Measurements from ENCODE around the gene NRXN3. TPM values are rescaled to one million over a fixed set of nuclear protein-coding genes. Genes with fewer than 3 reads are reported as not detected.

Gene NRXN3
- total RNA-seq, 1 donor from 2014 or later, result 19.8 TPM

- DNase-seq (ENCODE audit: extremely low spot score, unreplicated experiment), result no peak
- TF ChIP-seq CTCF (conservative IDR thresholded peaks at IDR 0.05), result no peak
- Mint-ChIP-seq H3K4me3 (no peak overlapping the region), H3K9me3 (no peaks in the 10 kb centered on the region), H3K27ac (no peak overlapping the region), H3K4me1 (ENCODE audit: unreplicated experiment) (peaks cover 20% of the 10 kb centered on the region), H3K27me3 (no peaks in the 10 kb centered on the region), H3K36me3 (peaks cover 4% of the 10 kb centered on the region)
These were observed 1635.5 kb downstream of the NRXN3 start for GRCh38 chr14:79805636-79806035.

GRCh38 chr14:79809849-79810612 is 1639.9 kb downstream of the NRXN3 start:
- H3K4me3 Mint-ChIP-seq, result no peak overlapping the region

GRCh38 chr14:79820866-79821535 is 1650.8 kb downstream of the NRXN3 start:
- H3K36me3 Mint-ChIP-seq, result no peaks in the 10 kb centered on the region
- H3K9me3 Mint-ChIP-seq, result peaks cover 5% of the 10 kb centered on the region
- no peak overlapping the region for H3K27ac Mint-ChIP-seq
- no peak overlapping the region for H3K4me3 Mint-ChIP-seq
- H3K4me1 Mint-ChIP-seq (ENCODE audit: unreplicated experiment), result peaks cover 21% of the 10 kb centered on the region
- no peaks in the 10 kb centered on the region for H3K27me3 Mint-ChIP-seq
- no peak for TF ChIP-seq CTCF (conservative IDR thresholded peaks at IDR 0.05)
- no peak for DNase-seq (ENCODE audit: extremely low spot score, unreplicated experiment)

More at GRCh38 chr14:79809849-79810612, 1639.9 kb downstream of the NRXN3 start:
- H3K4me1 Mint-ChIP-seq (ENCODE audit: unreplicated experiment), result peaks cover 12% of the 10 kb centered on the region
- H3K27ac Mint-ChIP-seq, result no peak overlapping the region
- no peaks in the 10 kb centered on the region for H3K9me3 Mint-ChIP-seq
- peaks cover 4% of the 10 kb centered on the region for H3K36me3 Mint-ChIP-seq
- TF ChIP-seq CTCF (conservative IDR thresholded peaks at IDR 0.05), result peak; percentile 64
- DNase-seq (ENCODE audit: extremely low spot score, unreplicated experiment), result no peak
- H3K27me3 Mint-ChIP-seq, result no peaks in the 10 kb centered on the region

- H3K4me1 Mint-ChIP-seq (ENCODE audit: unreplicated experiment), result peaks cover 21% of the 10 kb centered on the region
These were observed 1651.9 kb downstream of the NRXN3 start for GRCh38 chr14:79822034-79822433.

GRCh38 chr14:79825046-79825521 is 1654.9 kb downstream of the NRXN3 start:
- no peak for TF ChIP-seq CTCF (conservative IDR thresholded peaks at IDR 0.05)
- Mint-ChIP-seq H3K36me3 (no peaks in the 10 kb centered on the region), H3K27me3 (no peaks in the 10 kb centered on the region), H3K9me3 (peaks cover under 1% of the 10 kb centered on the region), H3K4me3 (no peak overlapping the region), H3K27ac (no peak overlapping the region), H3K4me1 (ENCODE audit: unreplicated experiment) (peaks cover 20% of the 10 kb centered on the region)
- DNase-seq (ENCODE audit: extremely low spot score, unreplicated experiment), result no peak

More at GRCh38 chr14:79822034-79822433, 1651.9 kb downstream of the NRXN3 start:
- H3K9me3 Mint-ChIP-seq, result peaks cover 5% of the 10 kb centered on the region
- no peak overlapping the region for H3K4me3 Mint-ChIP-seq
- H3K27ac Mint-ChIP-seq, result no peak overlapping the region
- no peaks in the 10 kb centered on the region for H3K27me3 Mint-ChIP-seq
- TF ChIP-seq CTCF (conservative IDR thresholded peaks at IDR 0.05), result no peak
- no peaks in the 10 kb centered on the region for H3K36me3 Mint-ChIP-seq
- no peak for DNase-seq (ENCODE audit: extremely low spot score, unreplicated experiment)
